Fibroblast of the aortic adventitia (primary cell): ENCODE measurements around the gene PRDM7. TPM values are rescaled to one million over a fixed set of nuclear protein-coding genes. Genes with fewer than 3 reads are reported as not detected.

Experiments used
- DNase-seq: peaks from one replicate; pipeline ENCODE4 v3.0.0-alpha.2; 2010; ENCODE audit warnings: low read depth
- H3K4me3 ChIP-seq: 2 replicates; pipeline ENCODE4 v1.5.1; 2011; ENCODE audit warnings: low read depth, mild to moderate bottlenecking, control low read depth, low read length, moderate library complexity
- CTCF ChIP-seq: IDR thresholded peaks from 2 replicates; pipeline ENCODE4 v1.5.1; 2011; ENCODE audit warnings: mild to moderate bottlenecking, low read length, control low read depth, inconsistent platforms; ENCODE audit not compliant: insufficient read depth
- total RNA-seq: library from RNA; depleted of rRNA; stranded (reverse); fragments of >200 nt; gene quantifications from 2 replicates; pipeline ENCODE4 v1.2.3, GENCODE V29; 2012; ENCODE audit warnings: low replicate concordance

The PRDM7 gene
- total RNA-seq, 1 donor: not detected

DNA sequence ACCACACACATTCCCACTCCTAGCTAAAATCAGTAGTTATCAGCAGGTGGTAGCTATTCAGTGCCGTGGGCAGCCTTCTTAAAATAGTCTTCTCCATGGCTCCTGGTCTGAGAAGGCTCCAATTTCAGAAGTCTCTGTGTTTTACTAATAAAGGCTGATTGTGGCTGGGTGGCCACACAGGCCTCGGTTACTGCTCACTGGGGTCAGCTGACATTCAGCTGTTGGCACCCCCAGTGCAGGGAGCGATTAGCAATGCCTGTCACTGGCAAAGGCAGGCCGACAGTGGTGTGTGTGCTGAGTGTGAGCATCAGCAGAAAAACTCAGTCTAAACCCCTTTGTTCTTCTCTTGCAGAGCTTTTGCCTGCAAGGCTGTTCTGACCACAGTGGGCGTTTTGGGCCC, 41.2 kb downstream of the PRDM7 start:
- TF ChIP-seq CTCF: no peak
- no peak for DNase-seq
- H3K4me3 ChIP-seq: no peak overlapping the region

DNA sequence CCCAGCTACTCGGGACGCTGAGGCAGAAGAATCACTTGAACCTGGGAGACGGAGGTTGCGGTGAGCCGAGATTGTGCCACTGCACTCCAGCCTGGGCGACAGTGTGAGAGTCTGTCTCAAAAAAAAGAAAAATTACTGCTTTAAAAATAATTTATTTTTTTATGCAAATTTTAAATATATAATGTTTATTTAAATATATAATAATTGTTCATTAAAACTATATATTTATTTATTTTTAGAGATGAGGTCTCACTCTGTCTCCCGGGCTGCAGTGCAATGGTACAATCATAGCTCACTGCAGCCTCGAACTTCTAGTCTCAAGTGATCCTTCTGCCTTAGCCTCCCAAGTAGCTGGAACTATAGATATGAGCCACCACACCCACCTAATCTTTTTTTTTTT, 42.6 kb downstream of the PRDM7 start:
- DNase-seq: no peak
- no peak for TF ChIP-seq CTCF
- no peak overlapping the region for H3K4me3 ChIP-seq

GRCh38 chr16:90033387-90033786, 43.7 kb downstream of the PRDM7 start:
- H3K4me3 ChIP-seq: no peak overlapping the region
- no peak for DNase-seq
- no peak for TF ChIP-seq CTCF

GRCh38 chr16:90032674-90033331, 44.3 kb downstream of the PRDM7 start:
- peak; percentile 57 for DNase-seq
- no peak overlapping the region for H3K4me3 ChIP-seq
- no peak for TF ChIP-seq CTCF

DNA sequence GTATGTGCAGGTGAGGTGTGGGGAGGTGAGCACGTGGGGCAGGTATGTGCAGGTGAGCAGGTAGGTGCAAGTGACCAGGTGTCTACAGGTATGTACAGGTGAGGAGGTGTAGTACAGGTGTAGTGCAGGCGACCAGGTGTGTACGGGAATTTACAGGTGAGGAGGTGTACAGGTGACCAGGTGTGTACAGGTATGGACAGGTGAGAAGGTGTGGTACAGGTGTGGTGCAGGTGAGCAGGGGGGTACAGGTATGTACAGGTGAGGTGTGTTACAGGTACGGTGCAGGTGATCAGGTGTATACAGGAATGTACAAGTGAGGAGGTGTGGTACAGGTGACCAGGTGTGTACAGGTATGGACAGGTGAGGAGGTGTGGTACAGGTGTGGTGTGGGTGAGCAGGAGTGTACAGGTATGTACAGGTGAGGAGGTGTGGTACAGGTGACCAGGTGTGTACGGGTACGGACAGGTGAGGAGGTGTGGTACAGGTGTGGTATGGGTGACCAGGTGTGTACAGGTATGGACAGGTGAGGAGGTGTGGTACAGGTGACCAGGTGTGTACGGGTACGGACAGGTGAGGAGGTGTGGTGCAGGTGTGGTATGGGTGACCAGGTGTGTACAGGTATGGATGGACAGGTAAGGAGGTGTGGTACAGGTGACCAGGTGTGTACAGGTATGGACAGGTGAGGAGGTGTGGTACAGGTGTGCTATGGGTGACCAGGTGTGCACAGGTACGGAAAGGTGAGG, 45.0 kb downstream of the PRDM7 start:
- H3K4me3 ChIP-seq: no peak overlapping the region
- DNase-seq: peak; percentile 64

DNA sequence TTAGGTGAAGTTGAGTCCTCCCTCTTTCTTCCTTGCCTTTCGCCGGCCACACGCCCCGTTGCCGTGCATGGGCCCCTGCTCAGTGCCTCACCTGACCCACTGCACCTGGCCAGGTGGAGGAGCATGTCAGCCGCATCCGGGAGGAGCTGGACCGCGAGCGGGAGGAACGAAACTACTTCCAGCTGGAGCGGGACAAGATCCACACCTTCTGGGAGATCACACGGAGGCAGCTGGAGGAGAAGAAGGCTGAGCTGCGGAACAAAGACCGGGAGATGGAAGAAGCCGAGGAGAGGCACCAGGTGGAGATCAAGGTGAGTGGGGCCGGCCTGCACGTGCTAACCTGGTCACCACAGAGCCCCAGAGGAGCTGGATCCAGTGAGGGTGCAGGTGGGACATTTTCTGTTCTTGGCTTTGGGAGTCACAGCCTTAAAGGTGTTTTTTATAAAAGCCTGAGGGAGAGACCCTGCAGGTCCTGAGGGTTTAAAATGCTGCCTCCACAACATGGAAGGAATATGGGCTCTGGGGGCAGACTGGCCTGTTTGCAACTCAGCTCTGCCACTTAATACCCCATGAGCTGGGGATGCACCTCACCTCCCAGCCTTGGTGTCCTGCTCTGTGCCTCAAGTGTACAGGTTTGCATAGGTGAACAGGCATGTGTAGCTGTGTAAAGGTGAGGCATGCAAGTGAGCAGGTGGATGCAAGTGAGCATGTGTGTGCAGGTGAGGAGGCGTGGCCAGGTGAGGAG, 45.8 kb downstream of the PRDM7 start:
- H3K4me3 ChIP-seq: no peak overlapping the region
- DNase-seq: no peak
- TF ChIP-seq CTCF: no peak

More for the DNA sequence above, 45.0 kb downstream of the PRDM7 start:
- no peak for TF ChIP-seq CTCF
